H7 (cell line): ENCODE results near the gene POFUT1. TPM values are rescaled to one million over a fixed set of nuclear protein-coding genes. Genes with fewer than 3 reads are reported as not detected.
"Not testable (repeated sequence)": the region's sequence is repeated elsewhere in the genome, so short reads cannot be mapped to it uniquely, and the experiment has no call there.

ENCODE experiments used
- DNase-seq: peaks from one replicate; pipeline ENCODE4 v3.0.0; 2012
- H3K27me3 ChIP-seq: 2 replicates; pipeline ENCODE4 v1.6.0; 2011; ENCODE audit warnings: mild to moderate bottlenecking, low read length; ENCODE audit not compliant: control insufficient read depth, insufficient read depth
- H3K36me3 ChIP-seq: replicated peaks from 2 replicates; pipeline ENCODE4 v1.5.1; 2011; ENCODE audit warnings: low read length; ENCODE audit not compliant: control insufficient read depth, insufficient read depth
- H3K4me3 ChIP-seq: 2 replicates; pipeline ENCODE4 v1.5.1; 2011; ENCODE audit warnings: low read depth, mild to moderate bottlenecking, control low read depth, low read length, moderate library complexity; ENCODE audit not compliant: insufficient read depth
- total RNA-seq: library from RNA; depleted of rRNA; stranded (reverse); fragments of >200 nt; shearing (Covaris generic); gene quantifications from 2 replicates; pipeline ENCODE4 v1.2.3, GENCODE V29; 2014

The POFUT1 gene
- total RNA-seq, 1 experiment from 2014 or later: 25.9 TPM

- H3K27me3 ChIP-seq, DNase-seq, H3K36me3 ChIP-seq, H3K4me3 ChIP-seq: not testable (repeated sequence)
These were observed 38.5 kb downstream of the POFUT1 start for GRCh38 chr20:32246208-32246607.

DNA sequence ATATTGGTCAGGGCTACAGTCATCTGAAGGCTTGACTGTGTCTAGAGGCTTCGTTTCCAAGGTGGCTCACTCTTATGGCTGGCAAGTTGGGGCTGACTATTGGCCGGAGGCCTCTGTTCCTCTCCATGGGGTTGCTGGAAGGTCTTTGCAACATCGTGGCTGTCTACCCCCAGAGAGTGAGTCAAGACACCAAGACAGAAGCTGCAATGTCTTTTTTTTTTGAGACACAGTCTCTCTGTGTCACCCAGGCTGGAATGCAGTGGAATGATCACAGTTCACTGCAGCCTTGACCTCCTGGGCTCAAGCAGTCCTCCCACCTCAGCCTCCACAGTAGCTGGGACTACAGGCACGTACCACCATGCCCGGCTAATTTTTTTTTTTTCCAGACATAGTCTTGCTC is 40.4 kb downstream of the POFUT1 start:
- DNase-seq: no peak
- H3K27me3 ChIP-seq: no peaks in the 10 kb centered on the region
- H3K36me3 ChIP-seq: no peaks in the 10 kb centered on the region
- H3K4me3 ChIP-seq: no peak overlapping the region

- H3K4me3 ChIP-seq: no peak overlapping the region
- H3K36me3 ChIP-seq: no peaks in the 10 kb centered on the region
- DNase-seq: no peak
- no peaks in the 10 kb centered on the region for H3K27me3 ChIP-seq
These were observed 41.5 kb downstream of the POFUT1 start for GRCh38 chr20:32249030-32249738.

DNA sequence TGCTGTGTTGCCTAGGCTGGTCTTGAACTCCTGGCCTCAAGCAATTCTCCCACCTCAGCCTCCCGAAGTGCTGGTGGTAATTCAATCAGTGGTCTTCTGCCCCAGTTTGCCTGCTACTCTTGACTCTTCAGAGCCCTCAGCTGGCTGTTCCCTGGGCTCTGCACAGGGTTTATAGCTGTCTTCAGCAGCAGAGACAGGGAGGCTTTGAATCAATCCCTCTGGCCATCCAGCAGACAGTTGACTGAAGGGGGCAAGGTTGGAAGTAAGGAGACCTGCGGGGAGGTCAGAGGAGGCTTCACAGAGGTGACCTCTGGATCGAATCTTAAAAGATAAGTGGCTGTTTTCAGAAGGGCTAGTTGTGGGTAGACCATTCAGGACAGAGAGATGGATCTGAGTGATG is 43.8 kb downstream of the POFUT1 start:
- Histone ChIP-seq H3K36me3 (no peaks in the 10 kb centered on the region), H3K4me3 (no peak overlapping the region), H3K27me3 (no peaks in the 10 kb centered on the region)
- DNase-seq: no peak

DNA sequence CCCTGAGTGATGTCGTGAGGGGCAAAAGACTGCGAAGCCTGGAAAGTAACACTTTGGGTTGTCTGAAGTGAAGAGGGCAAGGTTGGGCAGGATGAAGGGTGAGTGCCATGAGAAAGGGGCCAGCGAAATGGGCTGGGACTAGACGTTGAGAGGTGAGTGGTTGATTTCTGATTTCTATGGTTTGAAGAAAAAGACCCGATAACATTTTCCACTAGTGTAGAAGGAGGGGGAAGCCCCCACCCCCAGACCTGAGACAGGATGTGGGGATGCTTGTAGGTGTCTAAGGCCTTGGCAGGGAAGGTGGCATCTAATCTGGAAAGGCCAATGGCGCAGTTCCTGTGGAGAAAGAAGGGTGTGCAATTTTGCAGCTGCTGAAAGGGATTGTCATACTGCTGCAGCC is 44.5 kb downstream of the POFUT1 start:
- Histone ChIP-seq H3K27me3 (no peaks in the 10 kb centered on the region), H3K36me3 (no peaks in the 10 kb centered on the region), H3K4me3 (no peak overlapping the region)
- no peak for DNase-seq

- DNase-seq, H3K4me3 ChIP-seq, H3K36me3 ChIP-seq, H3K27me3 ChIP-seq: not testable (repeated sequence)
These were observed 53.3 kb downstream of the POFUT1 start for GRCh38 chr20:32260973-32261372.

GRCh38 chr20:32261644-32262043 is 54.0 kb downstream of the POFUT1 start:
- no peak overlapping the region for H3K4me3 ChIP-seq
- DNase-seq: no peak
- H3K27me3 ChIP-seq: no peaks in the 10 kb centered on the region
- H3K36me3 ChIP-seq: no peaks in the 10 kb centered on the region

DNA sequence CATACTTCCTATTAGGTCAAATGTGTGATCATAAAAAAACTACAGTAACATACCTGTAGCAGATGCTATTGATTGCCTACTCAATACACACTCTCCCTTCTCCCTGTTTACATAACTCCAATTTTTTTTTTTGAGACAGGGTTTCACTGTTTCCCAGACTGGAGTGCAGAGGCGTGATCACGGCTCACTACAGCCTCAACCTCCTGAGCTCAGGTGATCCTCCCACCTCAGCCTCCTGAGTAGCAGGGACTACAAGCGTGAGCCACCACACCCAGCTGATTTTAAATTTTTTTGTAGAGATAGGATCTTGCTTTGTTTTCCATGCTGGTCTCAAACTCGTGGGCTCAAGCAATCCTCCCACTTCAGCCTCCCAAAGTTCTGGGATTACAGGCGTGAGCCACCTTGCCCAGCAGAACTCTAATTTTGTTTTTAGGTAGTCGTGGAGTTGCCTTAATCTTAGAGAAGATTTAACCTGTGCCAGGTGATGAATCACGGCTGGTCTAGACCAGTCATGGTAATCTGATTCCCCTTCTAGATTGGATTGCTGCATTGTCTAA is 55.8 kb downstream of the POFUT1 start:
- no peaks in the 10 kb centered on the region for H3K36me3 ChIP-seq
- no peak for DNase-seq
- no peaks in the 10 kb centered on the region for H3K27me3 ChIP-seq
- no peak overlapping the region for H3K4me3 ChIP-seq

GRCh38 chr20:32271620-32272019 is 63.9 kb downstream of the POFUT1 start:
- Histone ChIP-seq H3K27me3 (no peaks in the 10 kb centered on the region), H3K36me3 (no peaks in the 10 kb centered on the region), H3K4me3 (no peak overlapping the region)
- DNase-seq: no peak

DNA sequence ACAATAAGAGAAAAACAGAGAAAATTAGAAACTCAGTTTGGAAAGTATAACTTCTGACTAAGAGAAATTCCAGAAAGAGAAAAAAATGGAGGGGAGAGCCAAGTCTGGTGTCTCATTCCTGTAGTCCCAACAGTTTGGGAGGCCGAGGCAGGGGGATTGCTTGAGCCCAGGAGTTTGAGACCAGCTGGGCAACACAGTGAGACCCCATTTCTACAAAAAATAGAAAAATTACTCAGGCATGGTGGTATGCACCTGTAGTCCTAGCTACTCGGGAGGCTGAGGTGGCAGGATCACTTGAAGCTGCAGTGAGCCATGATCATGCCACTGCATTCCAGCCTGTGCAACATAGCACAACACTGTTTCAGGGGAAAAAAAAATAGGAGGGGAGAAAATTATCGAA is 66.7 kb downstream of the POFUT1 start:
- H3K27me3 ChIP-seq: no peaks in the 10 kb centered on the region

GRCh38 chr20:32275163-32275562 is 67.5 kb downstream of the POFUT1 start:
- H3K27me3 ChIP-seq, DNase-seq, H3K4me3 ChIP-seq, H3K36me3 ChIP-seq: not testable (repeated sequence)

More for the DNA sequence above, 66.7 kb downstream of the POFUT1 start:
- Histone ChIP-seq H3K4me3 (no peak overlapping the region), H3K36me3 (no peaks in the 10 kb centered on the region)
- no peak for DNase-seq

DNA sequence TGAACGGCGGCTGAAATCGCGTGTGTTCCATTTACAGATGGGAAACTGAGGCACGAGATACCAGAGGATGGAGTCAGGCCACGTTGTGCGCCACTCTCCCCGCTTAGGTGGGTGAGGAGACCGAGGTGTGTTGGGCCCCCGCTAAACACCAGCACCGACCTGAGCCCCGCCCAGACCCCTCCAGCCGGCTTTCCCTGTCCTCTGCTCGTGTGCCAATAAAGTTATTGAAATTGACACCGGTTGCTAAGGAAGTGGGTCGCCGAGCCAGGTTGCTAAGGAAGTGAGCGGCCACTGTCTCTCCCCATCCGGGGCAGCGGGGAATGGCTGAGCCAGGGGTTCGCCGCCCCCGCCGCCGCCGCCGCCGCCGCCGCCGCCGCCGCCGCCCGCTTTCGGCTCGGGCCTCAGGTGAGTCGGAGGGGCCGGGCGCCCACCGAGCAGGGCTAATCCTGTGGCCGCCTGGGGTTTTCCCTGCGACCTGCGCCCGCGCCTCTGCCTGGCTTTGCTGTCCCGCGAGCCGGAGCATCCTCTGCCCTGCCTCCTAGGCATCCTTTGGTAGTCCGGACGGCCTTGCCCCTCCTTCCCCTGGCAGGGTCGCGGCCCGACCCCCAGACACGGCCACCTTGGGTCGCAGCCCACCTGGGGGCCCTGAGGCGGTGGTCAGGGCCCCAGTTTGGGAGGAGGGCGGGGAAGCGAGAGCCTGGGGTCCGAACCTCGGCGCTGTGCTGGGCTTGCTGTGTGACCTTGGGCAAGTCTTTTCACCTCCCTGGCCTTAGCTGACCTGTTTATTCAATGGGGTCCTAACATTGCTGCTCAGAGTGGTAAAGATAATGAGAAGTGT is 69.9 kb downstream of the POFUT1 start, which contains the start of gene KIF3B:
Gene KIF3B, plus strand, starts transcription at position 291 of the 838 bp plus-strand sequence. CDS start 32,127 bp downstream, outside the sequence.
- Histone ChIP-seq H3K36me3 (no peaks in the 10 kb centered on the region), H3K4me3 (peak within 1 kb of the TSS; percentile 70), H3K27me3 (no peaks in the 10 kb centered on the region)
- DNase-seq: peak; percentile 98

DNA sequence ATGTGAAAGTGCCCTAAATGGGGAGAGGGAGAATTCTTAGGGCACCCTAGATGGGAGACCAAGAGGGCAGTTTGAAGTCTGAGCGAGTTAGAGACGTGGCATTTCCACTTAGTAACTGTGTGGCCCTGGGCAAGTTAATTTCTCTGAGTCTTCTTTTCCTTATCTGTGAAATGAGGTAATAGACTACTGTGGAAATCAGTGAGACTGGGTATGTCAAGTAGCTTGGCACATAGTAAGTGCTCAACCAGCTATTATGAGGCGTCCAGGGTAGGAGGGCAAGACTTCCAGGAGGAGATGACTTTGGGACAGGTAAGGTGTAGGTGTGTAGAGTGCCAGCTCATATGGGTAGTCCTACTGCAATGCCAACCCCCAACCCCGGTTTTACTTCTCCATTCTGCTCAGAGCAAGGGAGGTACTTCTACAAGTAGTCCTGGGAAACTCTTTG is 70.5 kb downstream of the POFUT1 start:
- peak; percentile 36 for DNase-seq
- Histone ChIP-seq H3K4me3 (peak overlapping the region; percentile 70), H3K36me3 (no peaks in the 10 kb centered on the region), H3K27me3 (no peaks in the 10 kb centered on the region)

GRCh38 chr20:32281711-32282110 is 74.0 kb downstream of the POFUT1 start:
- Histone ChIP-seq H3K27me3 (no peaks in the 10 kb centered on the region), H3K4me3 (no peak overlapping the region), H3K36me3 (no peaks in the 10 kb centered on the region)
- DNase-seq: no peak

GRCh38 chr20:32282461-32282860 is 74.8 kb downstream of the POFUT1 start:
- Histone ChIP-seq H3K4me3 (no peak overlapping the region), H3K27me3 (no peaks in the 10 kb centered on the region), H3K36me3 (no peaks in the 10 kb centered on the region)
- DNase-seq: no peak
